ENCODE measurements around the gene LARGE1.

The LARGE1 gene

DNA sequence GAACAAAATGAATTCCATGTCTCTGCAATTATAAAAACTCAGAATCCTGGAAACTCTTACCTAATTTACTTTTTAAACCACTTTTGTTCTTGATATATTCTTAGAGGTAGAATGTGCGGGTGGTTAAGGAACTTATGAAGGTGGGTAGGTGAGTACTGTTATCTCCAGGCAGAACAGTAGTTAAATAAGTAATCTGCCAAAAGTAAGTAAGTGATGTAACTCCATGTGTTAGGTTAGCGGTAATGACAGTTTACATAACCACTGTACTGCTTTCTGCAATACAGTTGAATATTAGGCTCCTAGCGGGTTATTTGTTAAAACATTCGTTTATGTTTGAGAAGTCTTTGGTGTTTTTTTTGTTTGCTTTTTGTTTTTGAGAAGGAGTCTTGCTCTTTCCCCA lies 7.1 kb downstream of the LARGE1 start:
- DNase-seq: no peak

DNA sequence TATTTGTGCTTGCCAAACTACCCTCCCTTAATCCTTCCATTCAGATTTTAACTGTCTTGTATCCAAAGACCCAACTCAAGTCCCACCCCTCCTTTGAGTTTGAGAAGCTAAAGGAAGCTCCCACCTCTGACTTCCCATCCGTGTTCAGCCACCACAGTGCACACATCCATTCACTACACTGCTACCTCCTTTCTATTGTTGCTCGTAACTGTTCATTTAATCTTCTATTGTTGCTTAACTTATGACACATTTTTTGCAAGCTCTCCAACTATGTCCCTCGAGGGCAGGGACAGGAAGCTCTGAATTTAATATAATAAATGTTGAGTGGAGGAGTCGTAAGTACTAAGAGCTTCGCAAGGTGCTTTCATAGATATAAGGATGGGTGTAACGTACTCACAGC lies 10.4 kb downstream of the LARGE1 start:
- DNase-seq: no peak

DNA sequence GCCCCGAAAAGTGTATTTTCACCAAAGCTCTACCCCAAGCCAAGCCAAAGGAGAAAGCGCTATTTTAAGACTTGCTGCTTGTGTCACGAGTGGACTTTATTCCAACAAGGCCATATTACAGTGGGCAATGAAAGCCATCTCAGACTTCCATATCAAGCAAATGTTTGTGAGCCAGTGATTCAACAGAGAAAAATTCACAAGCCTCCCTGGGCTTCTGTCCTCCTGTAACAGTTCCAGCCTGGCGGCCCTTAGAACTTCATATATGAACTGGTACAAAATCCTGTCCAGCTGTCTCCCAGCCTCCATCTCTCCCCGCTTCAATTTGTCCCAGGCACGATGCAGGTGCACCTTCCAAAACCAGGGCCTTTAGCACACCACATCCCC lies 11.2 kb downstream of the LARGE1 start:
- no peak for DNase-seq

DNA sequence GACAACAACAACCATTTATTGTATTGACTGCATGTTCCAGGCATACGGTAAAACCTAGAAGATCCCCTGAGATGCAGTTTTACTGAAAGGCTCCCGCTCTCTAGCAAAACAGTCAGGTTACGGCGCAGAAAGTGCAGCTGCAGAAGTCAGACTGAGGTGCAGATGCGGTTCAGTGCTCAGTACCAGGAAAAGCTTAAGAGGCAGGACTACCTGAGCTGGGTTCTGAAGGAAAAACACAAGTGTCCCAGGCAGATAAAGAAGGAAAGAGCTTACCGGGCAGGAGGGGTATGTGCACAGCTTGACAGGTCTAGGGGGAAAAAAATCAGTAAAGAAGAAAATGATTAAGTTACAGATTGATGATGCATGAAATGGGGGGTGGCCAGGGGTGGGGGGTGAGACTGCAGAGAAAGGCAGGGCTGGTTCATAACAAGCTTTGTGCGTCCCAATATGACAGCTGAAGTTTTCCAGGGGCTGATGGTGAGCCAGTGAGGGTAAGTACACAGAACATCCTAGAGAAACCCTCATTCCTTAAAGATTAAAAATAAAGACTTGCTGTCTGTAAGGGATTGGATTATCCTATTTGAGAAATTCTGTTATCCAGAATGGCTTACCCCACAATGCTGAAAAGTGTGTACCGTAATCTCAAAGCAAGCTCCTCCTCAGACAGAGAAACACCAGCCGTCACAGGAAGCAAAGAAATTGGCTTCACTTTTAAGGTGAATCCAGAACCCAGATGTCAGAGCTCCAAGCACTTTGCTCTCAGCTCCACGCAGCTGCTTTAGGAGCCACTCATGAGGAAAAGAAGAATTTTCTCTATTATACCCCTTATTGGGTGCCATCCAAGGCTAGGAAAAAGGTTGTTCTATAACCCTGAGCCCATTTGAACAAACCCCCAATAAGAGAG lies 11.9 kb downstream of the LARGE1 start:
- no peak for DNase-seq

DNA sequence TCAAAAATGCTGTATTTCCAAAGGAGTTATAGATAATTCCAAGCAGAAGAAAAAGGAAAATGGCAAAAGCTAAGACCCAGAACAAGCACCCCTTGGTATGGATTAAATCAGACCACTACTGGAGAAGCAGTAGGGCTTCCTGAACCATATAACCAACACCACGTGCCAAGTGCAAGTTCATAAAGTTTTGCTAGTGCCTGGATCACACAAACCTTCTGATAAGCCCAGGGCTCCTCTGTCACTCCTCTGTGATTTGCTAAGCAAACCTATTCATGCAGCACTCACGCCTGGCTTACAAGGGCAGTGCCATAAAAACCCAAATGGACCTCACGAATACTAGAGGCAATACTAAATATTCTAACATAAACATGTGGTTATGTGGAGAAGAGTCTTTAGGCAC lies 13.3 kb downstream of the LARGE1 start:
- DNase-seq: no peak

DNA sequence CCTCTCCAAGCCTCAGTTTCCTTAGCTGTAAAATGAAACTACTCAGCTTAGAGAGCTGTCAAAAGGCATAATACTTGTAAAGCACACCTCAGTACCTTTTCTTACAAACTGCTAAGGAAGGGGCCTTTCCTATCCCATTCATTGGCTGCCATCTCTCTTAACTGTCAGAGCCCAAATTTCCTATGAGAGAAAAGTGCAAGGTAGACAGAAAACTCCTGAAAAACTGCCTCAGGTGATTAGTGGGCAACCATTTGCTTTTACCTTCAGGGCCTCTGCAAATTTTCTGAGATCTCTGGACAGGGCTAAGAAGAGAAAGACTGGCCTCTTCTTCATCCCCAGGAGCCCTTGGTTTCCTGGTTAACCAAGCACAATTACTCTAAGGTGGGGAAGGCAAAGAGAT lies 13.8 kb downstream of the LARGE1 start:
- DNase-seq: no peak

DNA sequence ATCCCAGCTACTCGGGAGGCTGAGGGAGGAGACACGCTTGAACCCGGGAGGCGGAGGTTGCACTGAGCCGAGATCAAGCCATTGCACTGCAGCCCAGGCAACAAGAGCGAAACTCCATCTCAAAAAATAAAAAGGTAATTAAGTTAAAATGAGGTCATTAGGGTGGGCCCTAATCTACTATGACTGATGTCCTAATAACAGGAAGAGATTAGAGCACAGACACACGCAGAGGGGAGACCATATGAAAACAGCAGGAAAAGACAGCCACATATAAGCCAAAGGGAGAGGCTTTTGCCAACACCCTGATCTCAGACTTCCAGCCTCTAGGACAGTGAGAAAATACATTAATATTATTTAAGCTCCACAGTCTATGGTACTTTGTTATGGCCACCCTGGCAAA lies 17.3 kb downstream of the LARGE1 start:
- DNase-seq: no peak

DNA sequence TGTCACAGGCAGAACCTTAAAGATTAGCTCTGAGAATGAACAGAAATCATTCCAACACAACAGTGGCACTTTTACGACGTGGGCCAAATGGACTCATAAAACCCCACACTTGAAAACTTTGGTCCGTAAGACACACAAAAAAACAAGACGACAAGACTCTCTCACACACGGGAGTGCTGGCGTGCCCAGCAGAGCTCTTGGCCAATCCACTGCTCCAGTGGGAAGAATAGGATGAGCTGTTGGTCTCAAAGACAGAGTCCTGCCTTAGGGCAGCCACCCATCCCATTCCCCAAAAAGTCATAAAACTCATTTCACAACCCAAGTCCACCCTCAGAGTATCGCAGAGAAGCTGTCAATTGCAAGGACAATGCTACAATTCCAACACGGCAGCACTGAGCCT lies 18.2 kb downstream of the LARGE1 start:
- no peak for DNase-seq

DNA sequence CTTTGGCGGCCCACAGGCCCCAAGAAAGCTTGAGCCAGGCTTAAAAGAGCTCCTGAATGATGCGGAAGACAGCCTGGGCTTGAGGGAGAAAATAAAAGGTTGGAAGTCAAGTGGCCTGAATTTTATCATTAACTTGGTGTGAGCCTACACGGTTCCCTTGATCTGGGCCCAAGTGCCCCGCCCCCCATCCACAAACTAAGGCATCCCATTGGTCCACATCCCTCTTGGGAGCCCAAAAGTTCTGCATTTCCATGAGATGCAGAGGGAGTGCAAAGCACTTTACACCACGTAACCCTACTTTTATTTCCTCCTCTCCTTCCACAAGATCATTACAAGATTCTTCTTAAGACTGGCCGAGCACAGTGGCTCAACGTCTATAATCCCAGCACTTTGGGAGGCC lies 22.2 kb downstream of the LARGE1 start:
- no peak for DNase-seq

DNA sequence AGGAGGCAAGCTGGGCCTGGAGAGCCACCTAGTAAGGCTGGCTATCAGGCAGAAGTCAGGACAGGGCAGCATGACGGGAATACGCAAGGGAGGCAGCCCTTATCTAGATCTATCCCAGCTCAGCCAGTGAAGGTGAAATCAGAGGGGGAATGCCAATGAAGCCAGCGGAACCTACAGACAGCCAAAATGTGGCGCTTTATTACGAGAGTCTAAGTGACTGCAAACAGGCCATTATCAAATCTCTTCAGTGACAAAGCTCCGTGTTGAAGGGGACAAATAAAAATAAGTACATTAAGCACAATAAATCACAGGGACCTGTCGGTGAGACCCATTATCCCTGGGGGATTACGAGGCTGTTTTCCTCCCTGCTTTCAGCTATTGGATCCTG lies 22.8 kb downstream of the LARGE1 start:
- DNase-seq: no peak

DNA sequence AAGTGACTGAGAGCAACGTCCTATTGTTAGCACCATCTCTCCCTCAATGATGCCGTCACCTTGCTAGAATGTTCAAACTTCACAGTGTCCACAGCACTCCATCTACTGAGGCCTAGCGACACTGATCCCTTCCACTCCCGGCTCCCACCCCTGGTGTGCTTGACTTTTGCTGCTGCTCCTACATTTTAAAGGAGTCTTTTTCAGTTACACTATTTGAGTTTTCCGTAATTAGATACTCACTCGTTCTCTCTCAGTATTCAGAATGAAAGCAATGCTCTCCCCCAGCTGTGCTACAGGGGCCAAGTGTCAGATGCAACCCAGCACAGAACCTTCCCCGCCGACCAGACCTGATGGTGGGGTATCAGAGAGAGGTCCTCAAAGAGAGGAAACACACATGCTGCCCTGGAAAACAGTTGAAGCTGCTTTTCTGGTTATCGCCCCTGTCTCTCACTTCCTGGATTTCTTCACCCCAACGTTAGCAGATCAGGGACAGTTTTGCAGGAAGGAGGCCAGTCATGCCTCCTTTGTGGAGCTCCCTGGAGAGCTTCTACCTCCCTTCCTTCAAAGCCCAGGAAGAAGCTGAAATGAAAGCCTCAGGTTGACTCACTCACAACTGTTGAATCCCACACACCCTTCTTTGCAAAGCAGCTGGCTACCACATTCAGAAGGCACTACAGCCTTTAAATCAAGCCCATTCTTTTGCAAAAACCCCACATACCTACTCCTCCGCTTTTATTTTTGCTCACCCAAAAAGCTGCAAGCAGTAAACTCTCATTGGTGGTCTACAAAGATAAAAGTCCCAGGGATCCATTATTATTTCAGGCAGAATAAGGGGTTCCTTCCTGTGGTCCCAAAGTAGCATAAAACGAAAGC lies 23.5 kb downstream of the LARGE1 start:
- DNase-seq: no peak

DNA sequence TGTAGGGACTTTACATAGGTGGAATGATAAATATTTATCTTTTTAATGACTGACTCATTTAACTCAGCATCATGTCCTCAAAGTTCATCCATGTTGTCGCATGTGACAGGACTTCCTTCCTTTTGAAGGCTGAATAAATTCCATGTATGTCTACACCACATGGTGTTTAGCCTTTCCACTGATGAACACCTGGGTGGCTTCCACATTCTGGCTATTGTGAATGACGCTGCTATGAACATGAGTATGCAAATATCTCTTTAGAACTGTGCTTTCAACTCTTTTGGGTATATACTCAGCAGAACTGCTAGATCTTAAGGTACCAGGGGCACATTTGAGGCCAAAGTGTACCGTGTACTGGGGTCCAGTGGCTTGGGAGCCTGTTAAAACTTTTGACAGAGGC lies 24.1 kb downstream of the LARGE1 start:
- DNase-seq: no peak

DNA sequence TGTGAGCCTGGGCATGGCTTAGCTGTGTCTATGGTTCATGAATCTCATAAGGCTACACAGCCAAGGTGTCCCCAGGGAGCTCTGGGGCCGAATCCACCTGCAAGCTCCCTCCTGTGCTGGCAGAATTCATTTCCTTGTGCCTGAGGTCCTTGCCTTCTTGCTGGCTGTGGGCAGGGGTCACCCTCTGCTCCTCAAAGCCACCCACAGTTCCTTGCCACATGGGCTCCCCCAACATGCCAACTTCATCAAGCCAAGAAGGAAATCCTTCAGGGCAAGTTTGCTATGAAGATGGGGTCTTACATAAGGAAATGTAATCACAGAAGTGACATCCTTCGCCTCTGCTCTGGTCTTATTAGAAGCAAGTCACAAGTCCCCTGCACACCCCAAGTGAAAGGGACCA lies 24.8 kb downstream of the LARGE1 start:
- DNase-seq: no peak

DNA sequence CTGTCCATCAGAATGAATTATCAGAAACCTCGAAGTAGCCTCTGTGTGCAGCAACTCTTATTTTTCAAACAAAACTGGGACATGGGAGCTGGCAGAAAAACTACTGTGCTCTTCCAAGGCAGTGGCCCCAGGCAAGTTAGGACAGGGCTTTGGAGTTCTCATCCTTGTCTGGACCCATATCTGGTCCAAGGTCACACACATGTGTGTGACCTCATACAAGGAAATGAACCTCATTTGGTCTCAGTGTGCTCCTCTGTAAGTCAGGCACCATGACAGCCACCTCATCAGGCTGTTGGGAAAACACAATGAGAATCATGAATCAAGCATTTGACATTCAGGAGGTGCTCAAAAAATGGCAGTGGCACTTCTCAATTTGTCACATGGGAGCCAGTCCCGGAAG lies 25.8 kb downstream of the LARGE1 start:
- no peak for DNase-seq

DNA sequence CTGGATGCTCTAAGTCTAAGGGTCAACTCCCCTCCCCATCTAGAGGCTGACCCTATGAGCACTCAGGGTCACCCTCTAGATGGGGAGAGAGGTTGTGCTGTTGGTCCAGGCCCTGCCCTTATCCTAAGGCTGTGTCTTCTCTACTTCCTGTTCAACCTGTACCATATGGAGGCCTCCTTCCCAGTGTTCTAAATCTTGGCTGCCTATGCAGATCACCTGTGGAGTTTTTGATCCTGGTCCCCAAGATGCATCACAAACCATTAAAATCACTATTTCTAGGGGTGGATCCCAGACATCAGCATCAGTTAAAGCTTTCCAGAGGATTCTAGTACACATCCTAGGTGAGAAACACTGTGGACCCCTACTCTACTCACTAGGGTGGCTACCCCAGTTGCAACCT lies 26.2 kb downstream of the LARGE1 start:
- no peak for DNase-seq

DNA sequence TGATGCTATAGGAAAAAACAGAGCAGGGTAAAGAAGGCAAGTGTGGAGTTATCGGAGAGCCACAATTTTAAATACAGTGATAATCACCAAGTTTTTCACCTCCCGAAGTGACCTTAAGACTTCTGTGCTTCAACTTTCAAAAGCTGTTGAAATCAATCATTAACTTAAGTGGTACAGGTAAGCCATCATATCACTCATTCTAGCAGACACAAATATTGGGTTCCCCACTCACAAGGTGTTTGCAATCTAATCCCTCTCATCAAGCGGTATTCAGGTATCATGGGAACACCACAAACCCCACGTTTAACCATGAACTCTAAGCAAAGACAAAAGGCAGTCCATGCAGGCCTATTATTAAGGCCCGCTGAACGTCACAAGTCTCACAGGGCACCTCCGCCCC lies 26.8 kb downstream of the LARGE1 start:
- DNase-seq: no peak

DNA sequence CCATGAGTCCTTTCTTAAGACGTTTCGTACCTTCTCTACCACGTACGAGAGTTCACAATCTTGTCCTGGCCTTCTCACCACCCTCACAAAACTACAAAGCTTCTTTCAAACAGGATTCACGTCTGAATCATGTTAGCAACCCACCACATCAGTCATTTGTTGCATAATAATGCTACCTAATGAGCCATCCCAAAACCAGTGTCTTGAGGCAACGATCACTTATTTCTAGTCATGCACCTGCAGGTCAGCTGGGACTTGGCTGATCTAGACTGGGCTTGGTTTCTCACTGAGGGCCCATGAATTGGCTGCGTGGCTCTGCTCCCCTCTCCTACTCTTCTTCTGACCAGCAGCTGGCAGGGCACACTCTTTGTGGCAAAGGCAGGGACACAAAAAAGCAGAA lies 28.3 kb downstream of the LARGE1 start:
- no peak for DNase-seq

DNA sequence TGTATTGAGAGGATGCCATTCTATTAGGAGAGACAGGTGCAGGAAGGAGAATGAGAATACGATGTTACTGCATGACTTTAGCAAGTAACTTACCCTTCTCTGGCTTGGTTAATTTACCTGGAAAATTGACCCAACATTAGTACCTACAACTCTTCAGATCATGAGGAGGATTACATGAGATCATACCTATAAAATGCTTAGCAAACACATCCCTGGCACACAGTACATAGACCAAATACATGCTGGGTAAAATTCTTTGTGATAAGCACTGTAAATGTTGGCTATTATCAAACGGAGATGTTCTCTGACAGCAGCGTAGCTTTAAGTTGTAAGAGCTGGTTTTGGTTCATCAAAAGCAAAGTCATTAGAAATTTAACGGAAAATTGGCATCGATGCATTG lies 28.8 kb downstream of the LARGE1 start:
- DNase-seq: no peak

DNA sequence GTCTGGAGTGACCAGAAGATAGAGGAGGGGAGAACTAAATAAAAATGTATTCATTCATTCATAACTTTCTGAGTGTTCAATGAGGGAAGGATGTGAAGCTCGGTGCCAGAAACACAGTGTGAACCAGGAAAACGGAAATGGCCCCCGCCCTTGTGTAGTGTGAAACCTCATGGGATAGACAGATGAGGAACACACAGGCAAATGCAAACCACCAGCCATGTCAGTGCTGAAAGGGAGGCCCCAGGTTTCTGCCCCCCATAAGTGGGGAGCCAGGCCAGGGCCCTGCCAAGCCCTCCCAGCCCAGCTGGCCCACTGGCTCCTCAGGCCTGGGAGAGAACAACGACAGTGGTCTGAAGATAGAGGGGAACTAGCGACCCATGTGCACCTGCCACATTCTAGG lies 30.5 kb downstream of the LARGE1 start:
- DNase-seq: no peak

DNA sequence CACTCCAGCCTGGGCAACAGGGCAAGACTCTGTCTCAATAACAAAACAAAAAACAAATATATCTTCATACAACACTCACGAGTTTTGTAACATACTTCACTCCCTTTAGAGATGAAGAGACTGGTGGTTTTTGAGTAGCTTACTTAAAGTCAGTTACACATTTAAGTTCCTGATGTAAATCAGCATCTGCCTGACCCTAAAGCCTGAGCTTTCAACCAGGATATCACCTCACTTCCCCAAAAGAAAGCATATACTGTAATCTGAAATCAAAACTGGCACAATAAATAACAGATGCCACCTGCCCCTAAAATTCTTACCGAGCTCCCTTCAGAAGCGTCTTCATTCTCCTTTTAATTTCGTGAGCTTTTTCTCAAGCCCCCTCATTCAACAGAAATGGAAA lies 31.5 kb downstream of the LARGE1 start:
- no peak for DNase-seq

DNA sequence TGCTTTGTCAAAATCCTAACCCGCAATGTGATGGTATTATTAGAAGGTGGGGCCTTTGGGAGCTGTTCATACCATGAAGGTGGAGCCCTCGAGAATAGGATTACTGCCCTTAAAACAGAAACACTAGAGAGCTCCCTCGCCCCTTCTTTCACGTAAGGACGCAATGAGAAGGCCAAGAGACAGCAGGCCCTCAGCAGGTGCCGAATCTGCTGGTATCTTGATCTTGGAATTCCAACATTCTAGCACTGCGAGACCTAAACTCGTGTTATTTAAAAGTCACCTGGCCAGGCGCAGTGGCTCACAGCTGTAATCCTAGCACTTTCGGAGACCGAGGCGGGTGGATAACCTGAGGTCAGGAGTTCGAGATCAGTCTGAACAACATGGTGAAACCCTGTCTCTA lies 33.1 kb downstream of the LARGE1 start:
- no peak for DNase-seq

DNA sequence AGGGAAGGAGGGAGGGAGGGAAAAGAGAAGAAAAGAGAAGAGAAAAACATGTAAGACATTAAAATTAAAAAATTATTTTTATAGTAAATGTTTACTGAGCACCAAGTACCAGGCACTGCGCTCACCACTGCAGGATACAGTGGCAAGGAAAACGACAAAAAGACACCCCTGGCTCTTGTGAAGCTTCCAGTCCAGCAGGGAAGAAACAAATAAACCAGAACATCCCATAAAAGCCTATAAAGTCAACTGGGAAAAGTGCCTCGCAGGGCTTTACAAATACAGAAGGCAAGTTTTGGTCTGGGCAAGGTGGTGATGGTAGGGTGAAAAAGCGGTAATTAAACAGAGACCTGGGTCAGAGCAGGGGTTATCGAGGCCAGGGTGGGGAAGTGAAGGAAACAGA lies 33.6 kb downstream of the LARGE1 start:
- DNase-seq: no peak

DNA sequence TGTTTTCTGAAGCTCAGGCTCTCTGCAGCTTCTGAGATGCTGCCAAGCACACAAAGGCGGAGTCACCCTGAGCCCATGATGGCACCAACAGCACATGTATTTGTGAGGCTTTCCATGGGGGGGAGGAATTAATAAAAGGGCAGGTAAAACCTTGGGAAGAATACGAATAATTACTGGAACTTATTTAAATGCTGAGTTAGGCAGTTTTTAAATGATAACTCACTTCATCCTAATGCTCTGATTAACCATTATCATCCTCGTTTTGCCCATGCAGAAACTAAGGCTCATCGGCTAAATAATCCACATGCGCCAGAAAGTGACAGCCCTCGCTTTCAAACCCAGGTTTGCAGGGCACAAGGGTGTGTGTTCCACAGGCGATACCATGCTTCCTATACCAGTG lies 35.4 kb downstream of the LARGE1 start:
- DNase-seq: no peak

Data from C1 segment of cervical spinal cord (tissue), 14 donors.